Stimulated activated CD4-positive, alpha-beta T cell treated with anti-CD3 and anti-CD28 coated beads, Interleukin-2, amount 100 ng/mL, for 24 hours (primary cell): ENCODE measurements around the gene FBXO41.
A peak's percentile ranks its signal among the peaks of the same experiment; 100 is the strongest.

Source experiments
- DNase-seq, 2 donors: peaks; one replicate each; pipeline ENCODE4 v3.0.0-alpha.2; 2020

The FBXO41 gene

GRCh38 chr2:73290049-73290839 is 6.0 kb upstream of the FBXO41 start:
- peak; percentile 49 to 58 for DNase-seq

DNA sequence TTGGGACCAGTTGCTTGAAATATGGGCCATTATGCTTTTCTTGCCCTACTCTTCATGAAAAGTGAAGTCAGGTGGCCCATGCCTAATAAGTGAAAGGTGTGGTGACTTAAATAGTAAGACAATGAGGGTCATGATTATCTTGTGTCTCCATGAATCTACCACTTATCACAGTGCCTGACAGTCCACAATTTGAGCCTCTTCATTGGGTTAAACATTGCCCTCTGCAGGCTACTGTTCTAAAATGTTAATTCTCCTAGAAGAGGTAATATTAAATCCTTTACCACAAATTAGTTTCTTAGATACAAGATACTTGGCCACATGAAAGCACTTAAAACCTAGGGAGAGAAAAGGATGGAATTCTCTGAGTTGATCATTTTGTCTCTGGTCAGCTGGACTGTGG is 5.0 kb upstream of the FBXO41 start:
- no peak for DNase-seq

DNA sequence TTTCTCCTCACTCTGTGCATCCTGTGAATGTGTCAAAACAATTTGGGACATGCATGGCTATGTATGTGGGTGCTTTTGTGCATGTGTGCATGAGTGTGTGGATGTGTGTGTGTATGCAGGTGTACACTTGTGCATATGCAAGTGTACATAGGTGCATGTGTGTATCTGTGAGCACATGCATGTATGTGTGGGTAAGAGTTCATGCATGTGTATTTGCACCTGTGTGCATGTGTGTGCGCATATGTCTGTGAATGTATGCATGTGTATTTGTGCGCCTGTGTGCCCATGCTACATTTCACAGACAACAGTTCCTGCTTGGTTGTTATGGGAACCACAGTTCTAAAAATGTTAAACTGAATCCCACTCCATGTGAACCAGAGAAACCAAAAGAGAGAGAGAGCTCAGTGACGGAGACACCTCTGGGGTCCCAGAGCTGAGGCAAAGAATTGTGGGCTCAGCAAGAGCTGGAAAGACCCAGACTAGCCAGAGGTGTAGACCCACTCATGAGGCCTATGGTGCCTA is 1.9 kb upstream of the FBXO41 start:
- DNase-seq, result no peak

- DNase-seq, result peak in 1 of 2 donors; percentile 21
These were observed 971 bp upstream of the FBXO41 start for GRCh38 chr2:73285159-73285739.

DNA sequence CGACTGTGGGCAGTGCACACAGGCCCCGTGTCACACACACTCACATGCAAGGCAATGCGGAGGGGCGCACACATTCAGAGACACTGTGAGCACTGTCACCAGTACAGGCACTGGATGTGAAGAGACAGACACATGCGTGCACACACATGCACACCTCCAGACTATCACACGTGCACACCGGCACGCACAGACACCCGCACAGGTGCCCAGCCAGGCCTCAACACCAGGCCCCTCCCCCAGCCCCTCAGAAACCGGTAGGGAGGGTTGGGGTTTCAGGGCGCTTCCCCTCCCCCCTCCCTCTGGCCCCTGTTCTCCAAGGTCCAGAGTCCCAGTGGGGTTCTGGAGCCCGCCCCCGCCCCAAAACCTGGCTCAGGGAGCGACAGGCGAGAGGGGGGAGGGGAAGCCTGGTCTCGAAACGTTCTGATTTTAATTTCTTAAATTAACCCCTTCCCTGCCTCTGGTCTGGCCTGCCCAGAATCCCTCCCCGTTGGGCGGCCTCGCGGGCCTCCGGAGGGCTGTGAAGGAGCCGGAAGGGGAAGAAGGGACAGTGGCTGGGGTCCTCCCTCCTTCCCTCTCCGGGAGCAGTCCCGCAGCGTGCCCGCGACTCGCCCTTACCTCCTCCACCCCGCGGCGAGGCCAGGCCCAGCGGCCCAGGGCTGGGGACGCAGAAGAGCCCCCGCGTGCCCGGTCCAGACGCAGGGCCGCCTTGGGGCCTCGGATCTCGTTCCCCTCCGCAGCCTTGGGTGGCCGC is 558 bp downstream of the FBXO41 start:
- peak; percentile 26 to 58 for DNase-seq

DNA sequence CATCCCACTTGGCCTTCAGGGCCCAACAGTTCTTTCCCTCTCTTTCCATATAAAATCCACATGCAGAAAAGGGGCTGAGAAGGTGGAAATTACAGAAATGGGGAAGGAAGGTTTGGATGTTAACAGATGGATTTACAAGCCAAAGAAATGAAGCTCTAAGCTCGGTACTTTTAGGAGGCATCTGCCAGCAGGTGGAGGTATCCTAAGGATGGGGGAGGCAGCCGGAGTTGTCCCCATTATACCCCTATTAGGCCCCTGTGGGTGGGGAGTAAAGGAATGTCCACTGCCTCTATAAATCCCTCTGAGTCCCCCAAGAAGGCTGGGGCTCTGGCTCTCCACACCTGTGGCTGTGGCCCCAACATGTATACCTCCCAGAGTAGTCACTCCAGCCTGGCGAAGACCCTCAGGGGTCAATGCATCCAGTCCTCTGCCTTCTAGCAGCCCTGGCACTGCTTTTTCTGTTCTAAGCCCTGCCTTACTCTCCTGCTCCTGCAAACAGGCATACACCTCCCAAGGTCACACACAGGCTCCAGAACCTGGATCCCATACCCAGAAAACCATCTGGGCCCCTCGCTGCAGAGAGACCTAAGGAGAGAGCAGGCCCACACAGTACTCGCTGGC is 1.2 kb downstream of the FBXO41 start:
- no peak for DNase-seq

DNA sequence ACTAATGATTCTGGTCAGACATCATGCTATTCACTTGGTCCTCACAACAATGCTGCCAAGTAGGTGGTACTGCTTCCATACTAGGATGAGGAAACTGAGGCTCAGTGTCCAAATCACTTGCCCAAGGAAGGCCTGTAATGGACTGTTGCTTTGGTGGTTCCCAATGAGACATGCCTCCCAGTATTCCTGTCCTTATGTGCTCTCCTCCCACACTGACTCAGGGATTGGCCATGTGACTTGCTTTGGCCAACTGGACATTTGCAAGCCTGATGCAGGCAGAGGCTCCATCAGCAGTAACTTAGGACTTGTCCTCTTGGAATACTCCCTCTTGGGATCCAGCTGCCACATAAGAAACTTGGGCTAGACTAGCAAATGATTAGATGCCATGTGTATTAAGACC is 3.0 kb downstream of the FBXO41 start:
- DNase-seq, result no peak

DNA sequence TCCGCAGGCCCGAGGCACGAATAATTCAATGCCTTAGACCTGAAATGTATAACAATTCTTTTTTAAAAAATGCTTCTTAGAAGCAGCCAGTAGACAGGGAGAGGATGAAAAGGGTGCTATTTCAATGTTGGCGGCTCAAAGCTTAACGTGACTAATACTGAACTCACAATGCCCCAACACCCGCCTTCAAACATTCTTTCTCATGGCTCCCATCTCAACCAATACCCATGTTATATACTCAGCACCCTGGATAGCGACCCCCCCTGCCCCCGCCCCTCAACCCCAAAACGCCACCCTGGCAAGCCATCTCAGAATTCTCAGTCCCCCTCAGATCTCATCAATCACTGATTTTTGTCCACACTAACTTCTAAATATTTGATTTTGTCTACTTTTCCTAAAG is 4.4 kb downstream of the FBXO41 start:
- DNase-seq, result no peak

GRCh38 chr2:73272270-73272669 is 12.0 kb downstream of the FBXO41 start:
- DNase-seq, result no peak

- no peak for DNase-seq
These were observed 14.4 kb downstream of the FBXO41 start for GRCh38 chr2:73269686-73270465.

GRCh38 chr2:73268830-73269685 is 15.2 kb downstream of the FBXO41 start:
- peak; percentile 70 to 74 for DNase-seq

DNA sequence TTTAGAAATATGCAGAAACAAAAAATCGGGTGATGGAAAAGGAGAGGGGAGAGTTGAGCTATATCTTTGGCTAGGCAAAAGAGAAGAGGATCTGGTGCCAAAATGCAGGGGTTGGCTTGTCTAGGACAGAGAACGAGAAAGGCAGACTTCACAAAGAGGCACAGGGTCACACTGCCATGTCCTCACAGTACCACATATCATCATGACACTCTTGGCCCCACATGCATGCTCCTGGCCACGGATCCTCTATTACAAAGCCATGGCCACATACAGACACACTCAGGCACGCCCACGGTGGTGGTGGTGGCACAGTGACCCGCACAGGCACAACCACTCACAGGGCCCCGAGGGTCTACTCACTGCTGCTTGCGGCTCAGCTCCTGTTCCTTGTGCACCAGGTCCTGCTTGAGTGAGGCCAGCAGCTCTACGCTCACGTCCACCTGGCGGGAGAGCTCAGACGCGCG is 15.9 kb downstream of the FBXO41 start:
- no peak for DNase-seq

DNA sequence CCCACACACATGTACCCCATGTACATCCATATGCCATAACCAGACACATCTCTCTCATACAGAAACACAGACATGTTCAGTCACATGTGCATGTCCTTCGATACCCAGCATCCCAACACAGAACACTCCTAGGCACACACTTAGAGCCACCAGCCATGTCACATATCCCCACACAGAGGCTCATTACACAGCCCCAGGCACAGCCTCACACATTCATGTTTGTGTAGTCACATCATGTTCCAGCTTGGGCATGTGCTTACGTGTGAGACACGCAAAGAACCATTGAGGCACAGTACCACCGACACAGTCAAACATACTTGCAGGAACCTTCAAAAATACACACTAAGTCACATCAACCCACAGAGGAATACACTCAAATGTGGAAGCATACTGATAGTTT is 17.3 kb downstream of the FBXO41 start:
- no peak for DNase-seq

GRCh38 chr2:73266061-73266901 is 18.0 kb downstream of the FBXO41 start:
- DNase-seq, result no peak

DNA sequence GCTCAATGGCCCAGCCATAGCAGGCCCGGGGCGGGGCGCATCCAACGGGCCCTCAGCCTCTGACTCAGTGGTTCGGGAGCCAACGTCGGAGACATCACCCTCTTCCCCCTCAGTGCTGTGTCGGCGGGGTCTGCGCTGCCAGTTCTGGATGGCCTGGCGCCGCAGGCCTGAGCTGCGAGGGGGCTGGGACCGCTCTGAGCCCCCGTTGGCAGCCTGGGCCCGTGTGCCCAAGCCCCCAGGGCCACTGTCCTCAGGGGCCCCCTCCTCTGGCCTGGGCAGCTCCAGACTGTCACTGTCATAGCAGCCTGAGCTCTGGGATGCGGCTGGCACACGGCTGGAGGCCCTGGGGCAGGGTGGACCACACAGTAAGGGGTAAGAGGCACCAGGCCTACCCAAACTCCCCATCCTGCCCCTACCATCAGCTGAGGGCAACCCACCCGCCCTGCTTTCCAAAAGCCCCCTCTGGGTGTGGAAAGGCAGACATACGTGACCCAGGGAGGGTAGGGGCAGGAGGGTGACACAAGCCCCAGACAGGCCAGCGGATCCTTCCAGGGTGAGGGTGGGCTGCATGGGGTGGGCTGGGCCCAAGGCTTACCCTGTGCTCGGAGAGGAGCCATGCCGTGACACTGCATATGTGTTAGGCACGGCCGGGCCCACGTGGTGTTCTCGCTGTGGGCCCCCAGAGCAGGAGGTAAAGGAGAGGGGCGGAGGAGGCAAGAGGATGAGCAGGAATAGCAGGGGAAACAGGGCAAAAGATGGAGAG is 18.8 kb downstream of the FBXO41 start:
- DNase-seq, result no peak

- no peak for DNase-seq
These were observed 19.5 kb downstream of the FBXO41 start for GRCh38 chr2:73264783-73265182.

DNA sequence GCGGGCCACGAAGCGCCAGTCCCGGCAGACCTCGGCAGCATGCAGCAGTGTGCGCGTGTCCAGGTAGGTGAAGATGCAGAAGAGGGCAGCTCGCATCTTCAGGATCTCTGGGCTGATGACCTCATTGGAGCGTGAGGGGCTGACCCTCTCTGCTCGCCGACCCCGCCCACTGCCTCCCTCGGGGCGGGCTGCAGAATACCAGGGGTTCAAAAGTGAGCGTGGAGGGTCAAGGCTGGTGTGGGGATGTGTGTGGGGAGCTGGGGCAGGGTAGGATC is 20.0 kb downstream of the FBXO41 start:
- no peak for DNase-seq

DNA sequence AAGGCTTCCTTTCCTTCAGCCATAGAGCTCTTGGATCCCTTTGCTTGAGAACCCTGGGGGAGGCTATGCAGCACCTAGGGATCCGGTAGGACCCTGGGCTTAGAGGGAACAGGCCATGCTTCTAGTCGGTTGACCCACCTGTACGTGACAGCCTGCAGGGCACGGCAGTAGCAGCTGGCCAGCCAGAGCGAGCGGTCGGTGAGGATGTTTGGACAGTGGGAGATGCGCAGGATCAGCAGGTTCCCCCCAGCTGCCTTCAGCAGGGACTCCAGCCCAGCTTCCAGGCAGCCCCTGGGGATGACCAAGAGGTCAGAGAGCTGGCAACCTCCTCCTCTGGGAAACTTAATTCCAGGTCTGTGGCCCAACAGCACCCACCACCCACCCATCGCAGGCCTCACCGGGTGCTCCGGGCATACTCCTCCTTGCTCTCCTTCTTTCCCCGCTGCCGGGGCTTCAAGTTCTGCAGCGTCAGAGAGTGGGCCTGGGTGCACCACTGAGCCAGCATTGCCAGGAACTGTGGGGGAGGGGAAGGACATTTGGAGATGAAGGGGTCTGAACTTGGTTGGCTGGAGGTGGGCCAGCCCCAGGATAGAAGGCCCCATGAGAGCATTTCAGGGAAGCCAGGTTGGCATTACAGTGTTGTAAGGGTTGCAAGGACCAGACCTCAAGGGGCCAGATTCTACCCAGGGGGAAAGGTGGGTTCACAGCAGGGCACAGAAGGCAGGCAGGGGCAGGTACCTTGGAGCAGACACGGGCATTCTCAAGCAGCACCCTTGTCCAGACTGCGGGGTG is 20.5 kb downstream of the FBXO41 start:
- DNase-seq, result no peak
